ENCODE measurements around the gene MYO18B.

DNA sequence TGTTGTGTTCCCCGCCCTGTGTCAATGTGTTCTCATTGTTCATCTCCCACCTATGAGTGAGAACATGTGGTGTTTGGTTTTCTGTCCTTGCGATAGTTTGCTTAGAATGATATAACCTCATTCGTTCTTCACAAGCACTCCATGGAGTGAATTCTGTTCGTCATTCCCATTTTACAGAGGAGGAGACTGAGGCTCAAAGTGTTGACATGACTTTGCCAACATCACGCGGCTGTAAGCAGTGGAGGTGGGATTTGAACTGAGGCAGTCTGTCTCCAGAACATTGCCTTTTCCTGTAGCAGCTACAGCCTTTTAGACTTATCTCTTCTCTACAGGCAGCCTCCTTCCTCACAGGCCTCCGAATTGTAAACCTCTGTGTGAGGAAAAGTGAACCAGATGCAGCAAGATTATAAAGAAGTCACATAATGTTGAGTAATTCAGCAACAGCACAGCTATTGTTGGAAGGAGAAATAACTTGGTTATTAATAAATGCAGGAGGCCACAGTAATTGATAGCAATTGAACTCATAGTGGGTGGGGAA is 74.6 kb downstream of the MYO18B start:
- TF ChIP-seq, protein P1, sequence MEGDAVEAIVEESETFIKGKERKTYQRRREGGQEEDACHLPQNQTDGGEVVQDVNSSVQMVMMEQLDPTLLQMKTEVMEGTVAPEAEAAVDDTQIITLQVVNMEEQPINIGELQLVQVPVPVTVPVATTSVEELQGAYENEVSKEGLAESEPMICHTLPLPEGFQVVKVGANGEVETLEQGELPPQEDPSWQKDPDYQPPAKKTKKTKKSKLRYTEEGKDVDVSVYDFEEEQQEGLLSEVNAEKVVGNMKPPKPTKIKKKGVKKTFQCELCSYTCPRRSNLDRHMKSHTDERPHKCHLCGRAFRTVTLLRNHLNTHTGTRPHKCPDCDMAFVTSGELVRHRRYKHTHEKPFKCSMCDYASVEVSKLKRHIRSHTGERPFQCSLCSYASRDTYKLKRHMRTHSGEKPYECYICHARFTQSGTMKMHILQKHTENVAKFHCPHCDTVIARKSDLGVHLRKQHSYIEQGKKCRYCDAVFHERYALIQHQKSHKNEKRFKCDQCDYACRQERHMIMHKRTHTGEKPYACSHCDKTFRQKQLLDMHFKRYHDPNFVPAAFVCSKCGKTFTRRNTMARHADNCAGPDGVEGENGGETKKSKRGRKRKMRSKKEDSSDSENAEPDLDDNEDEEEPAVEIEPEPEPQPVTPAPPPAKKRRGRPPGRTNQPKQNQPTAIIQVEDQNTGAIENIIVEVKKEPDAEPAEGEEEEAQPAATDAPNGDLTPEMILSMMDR (IDR thresholded peaks at IDR 0.05; ENCODE audit: insufficient read depth, low read length, poor library complexity, severe bottlenecking): no peak
- TF ChIP-seq EZH2phosphoT487 (conservative IDR thresholded peaks at IDR 0.05; ENCODE audit: low read length): no peak

Data from SU-DHL-6 (cell line).